Fibroblast of lung (primary cell): Measurements from ENCODE around the gene TBCK. TPM values are rescaled to one million over a fixed set of nuclear protein-coding genes. Genes with fewer than 3 reads are reported as not detected.
"Not testable (repeated sequence)": the region's sequence is repeated elsewhere in the genome, so short reads cannot be mapped to it uniquely, and the experiment has no call there.

Experiments
- DNase-seq, 2 donors: peaks; one replicate each; pipeline versions ENCODE4 v3.0.0 to v3.0.0-alpha.2; 2010; ENCODE audit warnings: low read depth in 2 of 2
- H2AFZ ChIP-seq: 2 replicates; pipeline ENCODE4 v1.5.1; 2012; ENCODE audit warnings: low read length, control low read depth, inconsistent platforms
- H3K27ac ChIP-seq: 2 replicates; pipeline ENCODE4 v1.5.1; 2011; ENCODE audit warnings: low read length, control low read depth; ENCODE audit not compliant: insufficient read depth
- H3K27me3 ChIP-seq: 2 replicates; pipeline ENCODE4 v1.5.1; 2011; ENCODE audit warnings: mild to moderate bottlenecking, low read length; ENCODE audit not compliant: control insufficient read depth, insufficient read depth
- H3K36me3 ChIP-seq: 2 replicates; pipeline ENCODE4 v1.5.1; 2011; ENCODE audit warnings: low read length; ENCODE audit not compliant: control insufficient read depth, insufficient read depth
- H3K4me1 ChIP-seq: 2 replicates; pipeline ENCODE4 v1.5.1; 2011; ENCODE audit warnings: low read length; ENCODE audit not compliant: control insufficient read depth, insufficient read depth; ENCODE audit errors: extremely low read depth
- H3K4me2 ChIP-seq: 2 replicates; pipeline ENCODE4 v1.5.1; 2011; ENCODE audit warnings: low read length, control low read depth; ENCODE audit not compliant: insufficient read depth; ENCODE audit errors: extremely low read depth
- H3K4me3 ChIP-seq, 4 experiments: fragments of 200-600 bp in 1 of 4; sonication (generic) in 1 of 4; replicated peaks in 1 of 4; 2 replicates each; pipeline ENCODE4 v1.5.1; 2011 to 2016; ENCODE audit warnings: low read length in 4 of 4, low read depth in 3 of 4, mild to moderate bottlenecking in 3 of 4, control low read depth in 2 of 4, inconsistent platforms in 1 of 4, mixed read lengths in 1 of 4; ENCODE audit not compliant: insufficient read depth in 1 of 4; ENCODE audit errors: control extremely low read depth in 1 of 4
- H3K79me2 ChIP-seq: 2 replicates; pipeline ENCODE4 v1.5.1; 2012; ENCODE audit warnings: mild to moderate bottlenecking, low read length, inconsistent platforms; ENCODE audit not compliant: control insufficient read depth, insufficient read depth
- H3K9ac ChIP-seq: 2 replicates; pipeline ENCODE4 v1.5.1; 2011; ENCODE audit warnings: mild to moderate bottlenecking, low read length, control low read depth; ENCODE audit not compliant: insufficient read depth
- H3K9me3 ChIP-seq: 2 replicates; pipeline ENCODE4 v1.5.1; 2012; ENCODE audit warnings: low read depth, low read length; ENCODE audit not compliant: control insufficient read depth, insufficient read depth
- H4K20me1 ChIP-seq: 2 replicates; pipeline ENCODE4 v1.5.1; 2011; ENCODE audit warnings: low read length; ENCODE audit not compliant: control insufficient read depth, insufficient read depth; ENCODE audit errors: extremely low read depth
- CTCF ChIP-seq, 2 donors: IDR thresholded peaks in 1 of 2; conservative IDR thresholded peaks in 1 of 2; 1 replicate in 1 of 2; 2 replicates in 1 of 2; pipeline ENCODE4 v1.5.1; 2011 to 2012; ENCODE audit warnings: low read length in 2 of 2, control low read depth in 1 of 2, inconsistent platforms in 1 of 2, low read depth in 1 of 2, mild to moderate bottlenecking in 1 of 2
- EZH2 ChIP-seq: IDR thresholded peaks from 2 replicates; pipeline ENCODE4 v1.5.1; 2012; ENCODE audit warnings: low read length, control low read depth, mild to moderate bottlenecking; ENCODE audit errors: missing control alignments
- polyA plus RNA-seq, 2 donors: library from polyadenylated mRNA; depleted of rRNA in 1 of 2; stranded (reverse) in 1 of 2; unstranded in 1 of 2; fragments of >200 nt; gene quantifications; 2 replicates each; pipeline ENCODE4 v1.2.1, GENCODE V29; 2011 to 2012; ENCODE audit warnings: missing spikeins in 1 of 2
- total RNA-seq: library from RNA; depleted of rRNA; stranded (reverse); fragments of >200 nt; gene quantifications from 2 replicates; pipeline ENCODE4 v1.2.1, GENCODE V29; 2014

Gene TBCK
- total and polyA plus RNA-seq, 2 donors (not counting 1 experiment from before 2014, with no cell fraction given), result 29.0 to 69.9 TPM

- no peaks in the 10 kb centered on the region for H3K9me3 ChIP-seq
- H4K20me1 ChIP-seq, result no peaks in the 10 kb centered on the region
- H3K4me1 ChIP-seq, result no peaks in the 10 kb centered on the region
- H3K9ac ChIP-seq, result no peak overlapping the region
- no peaks in the 10 kb centered on the region for H3K27me3 ChIP-seq
- no peak overlapping the region for H2AFZ ChIP-seq
- no peak overlapping the region for H3K4me3 ChIP-seq
- no peaks in the 10 kb centered on the region for H3K36me3 ChIP-seq
- H3K4me2 ChIP-seq, result no peak overlapping the region
- TF ChIP-seq EZH2, result no peak
- no peak for TF ChIP-seq CTCF (conservative IDR thresholded peaks at IDR 0.05 in 1 of 2, IDR thresholded peaks at IDR 0.05 in 1 of 2; ENCODE audit: low read depth in 1 of 2, low read length in 2 of 2)
- no peaks in the 10 kb centered on the region for H3K79me2 ChIP-seq
- DNase-seq, result no peak
- no peak overlapping the region for H3K27ac ChIP-seq
These were observed 184.0 kb downstream of the TBCK start for GRCh38 chr4:106132045-106132444.

GRCh38 chr4:106126062-106126461 lies 189.9 kb downstream of the TBCK start:
- Histone ChIP-seq H3K4me3 (no peak overlapping the region), H2AFZ (no peak overlapping the region), H3K27me3 (no peaks in the 10 kb centered on the region), H3K9ac (no peak overlapping the region), H3K79me2 (no peaks in the 10 kb centered on the region), H3K4me1 (no peaks in the 10 kb centered on the region), H3K27ac (no peak overlapping the region), H3K36me3 (no peaks in the 10 kb centered on the region), H3K4me2 (no peak overlapping the region), H4K20me1 (no peaks in the 10 kb centered on the region), H3K9me3 (no peaks in the 10 kb centered on the region)
- TF ChIP-seq CTCF (conservative IDR thresholded peaks at IDR 0.05 in 1 of 2, IDR thresholded peaks at IDR 0.05 in 1 of 2; ENCODE audit: low read depth in 1 of 2, low read length in 2 of 2), result no peak
- no peak for TF ChIP-seq EZH2
- DNase-seq, result no peak

GRCh38 chr4:106119949-106120555 lies 196.0 kb downstream of the TBCK start:
- not testable (repeated sequence) for H4K20me1 ChIP-seq, H3K36me3 ChIP-seq, H2AFZ ChIP-seq, H3K4me3 ChIP-seq, H3K4me2 ChIP-seq, H3K27me3 ChIP-seq, H3K9ac ChIP-seq, H3K27ac ChIP-seq, H3K4me1 ChIP-seq, H3K9me3 ChIP-seq, DNase-seq, H3K79me2 ChIP-seq
